Left hindlimb (tissue), 1 donor: ENCODE measurements around the gene MCAT.
"Not testable (repeated sequence)": the region's sequence is repeated elsewhere in the genome, so short reads cannot be mapped to it uniquely, and the experiment has no call there.

Source experiments
- DNase-seq: peaks from one replicate; pipeline ENCODE4 v3.0.0-alpha.2; 2018

Gene MCAT

GRCh38 chr22:43118024-43118849 is 25.0 kb downstream of the MCAT start:
- DNase-seq: no peak

GRCh38 chr22:43116932-43117331 is 26.3 kb downstream of the MCAT start:
- no peak for DNase-seq

- DNase-seq: no peak
Observed at GRCh38 chr22:43114958-43115357, 28.2 kb downstream of the MCAT start.

GRCh38 chr22:43113526-43114251 is 29.5 kb downstream of the MCAT start:
- DNase-seq: no peak

- no peak for DNase-seq
Observed at GRCh38 chr22:43110927-43111623, 32.1 kb downstream of the MCAT start.

- no peak for DNase-seq
Observed at GRCh38 chr22:43110444-43110926, 32.7 kb downstream of the MCAT start, which contains the start of gene BIK. Gene BIK (plus strand): TSS chr22:43110750. CDS start chr22:43124023, 13,273 bp downstream.

- DNase-seq: no peak
Observed at GRCh38 chr22:43109921-43110443, 33.2 kb downstream of the MCAT start.

GRCh38 chr22:43109511-43109910 is 33.7 kb downstream of the MCAT start:
- no peak for DNase-seq

GRCh38 chr22:43106302-43106701 is 36.9 kb downstream of the MCAT start:
- DNase-seq: no peak

- DNase-seq: not testable (repeated sequence)
Observed at GRCh38 chr22:43104950-43105349, 38.2 kb downstream of the MCAT start.

GRCh38 chr22:43104056-43104625 is 39.1 kb downstream of the MCAT start:
- DNase-seq: not testable (repeated sequence)

- DNase-seq: no peak
Observed at GRCh38 chr22:43101306-43101705, 41.9 kb downstream of the MCAT start.

- no peak for DNase-seq
Observed at GRCh38 chr22:43100225-43100624, 43.0 kb downstream of the MCAT start.

- no peak for DNase-seq
Observed at GRCh38 chr22:43099095-43099494, 44.1 kb downstream of the MCAT start.

GRCh38 chr22:43098356-43098755 is 44.8 kb downstream of the MCAT start:
- DNase-seq: no peak

- no peak for DNase-seq
Observed at GRCh38 chr22:43096420-43096819, 46.8 kb downstream of the MCAT start.

GRCh38 chr22:43094551-43094950 is 48.6 kb downstream of the MCAT start:
- DNase-seq: no peak

GRCh38 chr22:43094085-43094484 is 49.1 kb downstream of the MCAT start:
- no peak for DNase-seq

GRCh38 chr22:43092085-43092484 is 51.1 kb downstream of the MCAT start:
- no peak for DNase-seq

GRCh38 chr22:43090130-43090789 is 52.9 kb downstream of the MCAT start:
- DNase-seq: peak; percentile 70

- DNase-seq: peak; percentile 92
Observed at GRCh38 chr22:43088984-43089717, 54.0 kb downstream of the MCAT start, which contains the start of gene TTLL1. Gene TTLL1 (minus strand): TSS chr22:43089391. CDS start chr22:43075586, 13,805 bp downstream.
